Lung (tissue), 12 donors: ENCODE results near the gene FLNC. TPM values are rescaled to one million over a fixed set of nuclear protein-coding genes. Genes with fewer than 3 reads are reported as not detected.

Experiments
- ATAC-seq: fragments of 200-7000 bp; cut with Tn5 transposase; one replicate; pipeline ENCODE4 v1.9.1; 2020; ENCODE audit warnings: moderate number of reproducible peaks; ENCODE audit not compliant: insufficient read depth, low FRiP score
- DNase-seq, 3 donors: peaks; one replicate each; pipeline ENCODE4 v3.0.0-alpha.2; 2013 to 2017
- H3K27ac ChIP-seq, 2 donors: one replicate each; pipeline ENCODE4 v1.5.1; 2013; ENCODE audit warnings: mild to moderate bottlenecking in 2 of 2, moderate library complexity in 2 of 2, control low read depth in 1 of 2, inconsistent platforms in 1 of 2, low read depth in 1 of 2, low read length in 1 of 2
- H3K27me3 ChIP-seq, 3 donors: one replicate each; pipeline ENCODE4 v1.5.1; 2013; ENCODE audit warnings: low read length in 2 of 3; ENCODE audit not compliant: control insufficient read depth in 3 of 3, insufficient read depth in 3 of 3
- H3K36me3 ChIP-seq, 4 donors: one replicate each; pipeline ENCODE4 v1.5.1; 2013; ENCODE audit warnings: low read length in 4 of 4, mild to moderate bottlenecking in 1 of 4, moderate library complexity in 1 of 4; ENCODE audit not compliant: control insufficient read depth in 4 of 4, insufficient read depth in 4 of 4
- H3K4me1 ChIP-seq, 5 donors: one replicate each; pipeline ENCODE4 v1.5.1; 2013; ENCODE audit warnings: low read length in 5 of 5, mild to moderate bottlenecking in 2 of 5, moderate library complexity in 1 of 5; ENCODE audit not compliant: control insufficient read depth in 5 of 5, insufficient read depth in 5 of 5
- H3K4me3 ChIP-seq: one replicate; pipeline ENCODE4 v1.5.1; 2013; ENCODE audit warnings: mild to moderate bottlenecking, control low read depth, moderate library complexity
- H3K9ac ChIP-seq, 2 donors: one replicate each; pipeline ENCODE4 v1.5.1; 2013; ENCODE audit warnings: low read length in 2 of 2, control low read depth in 1 of 2; ENCODE audit not compliant: insufficient read depth in 1 of 2
- H3K9me3 ChIP-seq, 4 donors: one replicate each; pipeline ENCODE4 v1.5.1; 2013; ENCODE audit warnings: low read length in 3 of 4, mild to moderate bottlenecking in 1 of 4, moderate library complexity in 1 of 4; ENCODE audit not compliant: control insufficient read depth in 4 of 4, insufficient read depth in 3 of 4
- CTCF ChIP-seq: IDR thresholded peaks from 2 replicates; pipeline ENCODE4 v1.5.1; 2012; ENCODE audit warnings: mild to moderate bottlenecking; ENCODE audit errors: control extremely low read depth, extremely low read depth
- WGBS, 2 donors: extraction: QIAGEN DNeasy Blood & Tissue Kit; methylation state at CpG; one replicate each; pipeline ENCODE4 v1.1.7; 2013; 5-methylcytosine and 5-hydroxymethylcytosine counted together
- polyA plus RNA-seq, 2 donors: library from polyadenylated mRNA; stranded (reverse); fragments of 200-250 nt; gene quantifications; one replicate each; pipeline ENCODE4 v1.2.1, GENCODE V29; 2013
- total RNA-seq, 2 donors: library from RNA; depleted of rRNA in 1 of 2; stranded (reverse); fragments of >200 nt in 1 of 2; gene quantifications; one replicate each; pipeline ENCODE4 v1.2.1, GENCODE V29; 2014 to 2021
- donor health status: control.
- donor health status: control.
- donor health status: Bipolar disorder and iron deficiency.
- donor health status: healthy.
- donor health status: DM: yes; HTN: yes; CAD: no.

FLNC gene
- total and polyA plus RNA-seq, 4 donors = 2.0 to 24.2 (median 7.7) TPM

- Histone ChIP-seq H3K9ac (no peak overlapping the region), H3K4me1 (peaks cover 0 to 12% (median 5%) of the 10 kb centered on the region in 5 donors), H3K36me3 (no peaks in the 10 kb centered on the region), H3K9me3 (no peaks in the 10 kb centered on the region), H3K4me3 (no peak overlapping the region), H3K27ac (no peak overlapping the region), H3K27me3 (no peaks in the 10 kb centered on the region)
- DNase-seq (no peak), ATAC-seq (no peak)
- TF ChIP-seq CTCF = no peak
- WGBS, 2 donors = 49 to 56% methylated on average over 10 of the region's 10 CpGs
These were observed 37.6 kb upstream of the FLNC start for GRCh38 chr7:128792471-128793180.

DNA sequence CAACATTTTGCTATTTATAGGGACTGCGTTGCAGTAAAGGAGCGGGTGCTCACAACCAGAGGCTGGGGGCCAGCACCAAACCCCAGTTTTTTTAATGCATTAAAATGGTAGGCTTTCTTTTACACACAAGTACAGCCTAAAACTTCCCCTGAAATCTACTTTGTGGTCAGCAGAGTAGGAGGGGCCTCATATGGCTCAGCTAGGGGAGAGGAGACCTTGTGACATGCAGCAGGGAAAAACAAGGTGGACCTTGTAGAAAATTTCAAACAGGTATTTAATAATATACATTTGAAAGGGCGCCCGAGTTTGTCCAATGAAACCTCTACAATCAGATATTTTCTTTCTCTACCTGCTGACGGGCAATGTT lies 37.0 kb upstream of the FLNC start:
- Histone ChIP-seq H3K9me3 (no peaks in the 10 kb centered on the region), H3K36me3 (no peaks in the 10 kb centered on the region), H3K27ac (no peak overlapping the region), H3K4me3 (no peak overlapping the region), H3K9ac (no peak overlapping the region), H3K27me3 (no peaks in the 10 kb centered on the region), H3K4me1 (peaks cover 0 to 12% (median 5%) of the 10 kb centered on the region in 5 donors)
- ATAC-seq (no peak), DNase-seq (no peak)
- WGBS, 2 donors = 89 to 95% methylated on average over 5 of the region's 5 CpGs
- no peak for TF ChIP-seq CTCF

- no peak for TF ChIP-seq CTCF
- no peak for DNase-seq
- WGBS, 2 donors = 57 to 67% methylated on average over 3 of the region's 3 CpGs
These were observed 36.2 kb upstream of the FLNC start for GRCh38 chr7:128794020-128794419.

GRCh38 chr7:128794436-128794835 lies 35.8 kb upstream of the FLNC start:
- Histone ChIP-seq H3K9ac (no peak overlapping the region), H3K9me3 (no peaks in the 10 kb centered on the region), H3K4me3 (no peak overlapping the region), H3K27me3 (no peaks in the 10 kb centered on the region), H3K27ac (no peak overlapping the region), H3K4me1 (peaks cover 0 to 12% (median 5%) of the 10 kb centered on the region in 5 donors), H3K36me3 (no peaks in the 10 kb centered on the region)
- no peak for TF ChIP-seq CTCF
- no peak for DNase-seq
- no peak for ATAC-seq
- 92 to 95% methylated on average over 8 of the region's 8 CpGs for WGBS, 2 donors

More at GRCh38 chr7:128794020-128794419, 36.2 kb upstream of the FLNC start:
- H3K27ac ChIP-seq = no peak overlapping the region
- peaks cover 0 to 12% (median 5%) of the 10 kb centered on the region in 5 donors for H3K4me1 ChIP-seq
- H3K4me3 ChIP-seq = no peak overlapping the region
- no peaks in the 10 kb centered on the region for H3K9me3 ChIP-seq
- no peaks in the 10 kb centered on the region for H3K27me3 ChIP-seq
- no peaks in the 10 kb centered on the region for H3K36me3 ChIP-seq
- no peak overlapping the region for H3K9ac ChIP-seq
- no peak for ATAC-seq
